DOHH2 (cell line): Measurements from ENCODE around the gene SP2.

ENCODE experiments used
- H3F3A ChIP-seq: fragments of 200-600 bp; sonication (generic), shearing (Covaris generic); 2 replicates; pipeline ENCODE4 v1.6.0; 2016; ENCODE audit warnings: antibody characterized with exemption, mild to moderate bottlenecking; ENCODE audit not compliant: control insufficient read depth, insufficient read depth
- H3K27ac ChIP-seq: fragments of 200-600 bp; sonication (generic); 2 replicates; pipeline ENCODE4 v1.5.1; 2014; ENCODE audit warnings: low read depth, mild to moderate bottlenecking, low read length, moderate library complexity
- H3K27me3 ChIP-seq: fragments of 200-600 bp; sonication (generic); 2 replicates; pipeline ENCODE4 v1.6.1; 2014; ENCODE audit warnings: mild to moderate bottlenecking, low read length, mixed read lengths; ENCODE audit not compliant: control insufficient read depth
- H3K36me3 ChIP-seq: fragments of 200-600 bp; sonication (generic); 2 replicates; pipeline ENCODE4 v1.6.1; 2014; ENCODE audit warnings: mild to moderate bottlenecking, low read length, moderate library complexity, mixed read lengths; ENCODE audit not compliant: control insufficient read depth
- H3K4me1 ChIP-seq: fragments of 200-600 bp; sonication (generic); 2 replicates; pipeline ENCODE4 v1.6.1; 2014; ENCODE audit warnings: mild to moderate bottlenecking, low read length, mixed read lengths; ENCODE audit not compliant: control insufficient read depth
- H3K4me2 ChIP-seq: fragments of 200-600 bp; sonication (generic); 2 replicates; pipeline ENCODE4 v1.6.0; 2014; ENCODE audit warnings: mild to moderate bottlenecking, low read length, moderate library complexity
- H3K4me3 ChIP-seq: fragments of 200-600 bp; sonication (generic); 2 replicates; pipeline ENCODE4 v1.5.1; 2014; ENCODE audit warnings: mild to moderate bottlenecking, low read length, mixed read lengths
- H3K79me2 ChIP-seq: fragments of 200-600 bp; sonication (generic); 2 replicates; pipeline ENCODE4 v1.6.1; 2014; ENCODE audit warnings: mild to moderate bottlenecking, low read length, mixed read lengths; ENCODE audit not compliant: control insufficient read depth
- H3K9me2 ChIP-seq: fragments of 200-600 bp; sonication (generic); replicated peaks from 2 replicates; pipeline ENCODE4 v1.6.1; 2014; ENCODE audit warnings: mild to moderate bottlenecking, low read length, mixed read lengths; ENCODE audit not compliant: control insufficient read depth
- H3K9me3 ChIP-seq: fragments of 200-600 bp; sonication (generic); 2 replicates; pipeline ENCODE4 v1.6.1; 2014; ENCODE audit warnings: antibody characterized with exemption, low read length, mixed read lengths; ENCODE audit not compliant: control insufficient read depth, insufficient read depth
- H4K20me1 ChIP-seq: fragments of 200-600 bp; sonication (generic); 2 replicates; pipeline ENCODE4 v1.6.0; 2014; ENCODE audit warnings: low read depth, mild to moderate bottlenecking, antibody characterized with exemption, low read length, moderate library complexity; ENCODE audit not compliant: control insufficient read depth, insufficient read depth
- EZH2phosphoT487 ChIP-seq: fragments of 200-600 bp; sonication (generic); IDR thresholded peaks from 2 replicates; pipeline ENCODE4 v1.6.1; 2017; ENCODE audit warnings: borderline replicate concordance, mild to moderate bottlenecking, antibody characterized with exemption, low read length, moderate library complexity, mixed read lengths
- TF ChIP-seq, protein P1 (sequence below): fragments of 200-600 bp; sonication (generic); IDR thresholded peaks from one replicate; pipeline ENCODE4 v1.5.1; 2014; ENCODE audit warnings: antibody characterized with exemption, mild to moderate bottlenecking, low read depth, low read length; ENCODE audit not compliant: poor library complexity, severe bottlenecking

The SP2 gene

DNA sequence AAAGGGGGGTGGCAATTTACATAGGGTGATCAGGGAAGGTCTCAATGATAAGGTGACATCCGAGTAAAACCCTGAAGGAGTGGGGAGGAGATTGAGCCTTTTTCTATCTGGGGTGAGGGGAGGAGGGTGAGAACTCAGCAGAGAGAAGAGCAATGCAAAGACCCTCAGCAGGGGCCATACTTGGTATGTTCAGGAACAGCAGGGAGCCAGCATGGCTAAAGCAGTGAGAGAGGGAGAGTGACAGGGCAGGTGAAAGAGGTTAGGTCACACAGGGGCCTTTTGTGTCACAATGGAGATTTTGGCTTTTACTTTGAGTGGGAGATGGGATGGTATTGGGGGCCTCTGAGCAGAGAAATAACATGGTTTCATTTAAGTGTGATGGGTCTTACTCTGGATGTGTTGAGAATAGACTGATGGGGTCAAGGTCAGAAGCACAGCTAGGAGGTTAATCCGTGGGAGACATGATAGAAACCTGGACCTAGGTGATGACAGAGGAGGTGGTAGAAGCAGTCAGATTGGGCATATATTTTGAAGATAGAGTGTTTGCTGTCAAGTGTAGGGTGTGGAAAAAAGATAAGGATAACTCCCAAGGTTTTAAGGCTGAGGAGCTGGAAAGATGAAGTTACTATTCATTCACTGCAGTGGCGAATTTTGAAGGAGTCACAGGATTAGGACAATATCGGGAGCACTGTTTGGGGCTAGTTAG lies 6.2 kb downstream of the SP2 start:
- H4K20me1 ChIP-seq = no peaks in the 10 kb centered on the region
- H3K4me1 ChIP-seq = peaks cover 10% of the 10 kb centered on the region
- TF ChIP-seq, protein P1, sequence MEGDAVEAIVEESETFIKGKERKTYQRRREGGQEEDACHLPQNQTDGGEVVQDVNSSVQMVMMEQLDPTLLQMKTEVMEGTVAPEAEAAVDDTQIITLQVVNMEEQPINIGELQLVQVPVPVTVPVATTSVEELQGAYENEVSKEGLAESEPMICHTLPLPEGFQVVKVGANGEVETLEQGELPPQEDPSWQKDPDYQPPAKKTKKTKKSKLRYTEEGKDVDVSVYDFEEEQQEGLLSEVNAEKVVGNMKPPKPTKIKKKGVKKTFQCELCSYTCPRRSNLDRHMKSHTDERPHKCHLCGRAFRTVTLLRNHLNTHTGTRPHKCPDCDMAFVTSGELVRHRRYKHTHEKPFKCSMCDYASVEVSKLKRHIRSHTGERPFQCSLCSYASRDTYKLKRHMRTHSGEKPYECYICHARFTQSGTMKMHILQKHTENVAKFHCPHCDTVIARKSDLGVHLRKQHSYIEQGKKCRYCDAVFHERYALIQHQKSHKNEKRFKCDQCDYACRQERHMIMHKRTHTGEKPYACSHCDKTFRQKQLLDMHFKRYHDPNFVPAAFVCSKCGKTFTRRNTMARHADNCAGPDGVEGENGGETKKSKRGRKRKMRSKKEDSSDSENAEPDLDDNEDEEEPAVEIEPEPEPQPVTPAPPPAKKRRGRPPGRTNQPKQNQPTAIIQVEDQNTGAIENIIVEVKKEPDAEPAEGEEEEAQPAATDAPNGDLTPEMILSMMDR = no peak
- no peak for TF ChIP-seq EZH2phosphoT487
- no peaks in the 10 kb centered on the region for H3K27me3 ChIP-seq
- peaks cover 44% of the 10 kb centered on the region for H3K36me3 ChIP-seq
- H3K4me2 ChIP-seq = no peak overlapping the region
- no peaks in the 10 kb centered on the region for H3F3A ChIP-seq
- H3K4me3 ChIP-seq = no peak overlapping the region
- peaks cover 44% of the 10 kb centered on the region for H3K79me2 ChIP-seq
- H3K9me2 ChIP-seq = no peaks in the 10 kb centered on the region
- H3K9me3 ChIP-seq = no peaks in the 10 kb centered on the region
- no peak overlapping the region for H3K27ac ChIP-seq

- no peaks in the 10 kb centered on the region for H3K4me1 ChIP-seq
- no peaks in the 10 kb centered on the region for H3K9me3 ChIP-seq
- peaks cover 20% of the 10 kb centered on the region for H3K36me3 ChIP-seq
- H3F3A ChIP-seq = no peaks in the 10 kb centered on the region
- H3K4me3 ChIP-seq = no peak overlapping the region
- H4K20me1 ChIP-seq = no peaks in the 10 kb centered on the region; the same call in 1 of the 2 replicates
- H3K27ac ChIP-seq = no peak overlapping the region
- no peaks in the 10 kb centered on the region for H3K27me3 ChIP-seq
- H3K9me2 ChIP-seq = no peaks in the 10 kb centered on the region
- H3K4me2 ChIP-seq = no peak overlapping the region
- TF ChIP-seq, protein P1 = no peak
- no peak for TF ChIP-seq EZH2phosphoT487
- peaks cover 27% of the 10 kb centered on the region for H3K79me2 ChIP-seq
These were observed 9.2 kb downstream of the SP2 start for GRCh38 chr17:47905221-47905733.

- no peaks in the 10 kb centered on the region; the same call in 1 of the 2 replicates for H4K20me1 ChIP-seq
- H3K27ac ChIP-seq = no peak overlapping the region
These were observed 10.4 kb downstream of the SP2 start for GRCh38 chr17:47906443-47906842.

More at GRCh38 chr17:47906443-47906842, 10.4 kb downstream of the SP2 start:
- TF ChIP-seq, protein P1 = no peak
- no peak for TF ChIP-seq EZH2phosphoT487
- Histone ChIP-seq H3K9me2 (no peaks in the 10 kb centered on the region), H3K4me3 (no peak overlapping the region), H3K9me3 (no peaks in the 10 kb centered on the region), H3K36me3 (peaks cover 14% of the 10 kb centered on the region), H3K27me3 (no peaks in the 10 kb centered on the region), H3K4me2 (no peak overlapping the region), H3K79me2 (peaks cover 28% of the 10 kb centered on the region), H3F3A (no peaks in the 10 kb centered on the region), H3K4me1 (no peaks in the 10 kb centered on the region)
